ENCODE measurements around the gene ZDHHC6. TPM values are rescaled to one million over a fixed set of nuclear protein-coding genes. Genes with fewer than 3 reads are reported as not detected.
"Not testable (repeated sequence)": the region's sequence is repeated elsewhere in the genome, so short reads cannot be mapped to it uniquely, and the experiment has no call there.

Gene ZDHHC6
- total RNA-seq, 3 donors from 2014 or later = 33.4 to 43.6 (median 42.7) TPM

- H3K9me3 ChIP-seq = no peaks in the 10 kb centered on the region
- H3K4me1 ChIP-seq (ENCODE audit: low read depth) = no peaks in the 10 kb centered on the region
These were observed 20.1 kb upstream of the ZDHHC6 start for GRCh38 chr10:112466802-112467201.

GRCh38 chr10:112465299-112465883 is 18.7 kb upstream of the ZDHHC6 start:
- Histone ChIP-seq H3K4me1 (ENCODE audit: low read depth) (no peaks in the 10 kb centered on the region), H3K4me3 (no peak overlapping the region), H3K36me3 (ENCODE audit: low read depth) (peaks cover 9% of the 10 kb centered on the region), H3K9me3 (no peaks in the 10 kb centered on the region)
- DNase-seq (no peak), ATAC-seq (no peak)
- intact Hi-C loops (cut with DNase I, micrococcal nuclease) = no loop called here
- no peak for TF ChIP-seq CTCF (IDR thresholded peaks at IDR 0.05)

More at GRCh38 chr10:112466802-112467201, 20.1 kb upstream of the ZDHHC6 start:
- Histone ChIP-seq H3K4me3 (no peak overlapping the region), H3K36me3 (ENCODE audit: low read depth) (peaks cover 9% of the 10 kb centered on the region)
- no peak for TF ChIP-seq CTCF (IDR thresholded peaks at IDR 0.05)
- ATAC-seq = no peak
- DNase-seq = no peak
- intact Hi-C loops (cut with DNase I, micrococcal nuclease) = no loop called here

GRCh38 chr10:112464074-112464473 is 17.4 kb upstream of the ZDHHC6 start:
- DNase-seq; H3K9me3 ChIP-seq; intact Hi-C loops (cut with DNase I, micrococcal nuclease); ATAC-seq; H3K4me1 ChIP-seq (ENCODE audit: low read depth); H3K4me3 ChIP-seq; H3K36me3 ChIP-seq (ENCODE audit: low read depth): not testable (repeated sequence)

- TF ChIP-seq CTCF (IDR thresholded peaks at IDR 0.05) = no peak
- no peak overlapping the region for H3K4me3 ChIP-seq
- no peak for ATAC-seq
- H3K36me3 ChIP-seq (ENCODE audit: low read depth) = peaks cover 9% of the 10 kb centered on the region
- H3K9me3 ChIP-seq = no peaks in the 10 kb centered on the region
- DNase-seq = no peak
- intact Hi-C loops (cut with DNase I, micrococcal nuclease) = no loop called here
- H3K4me1 ChIP-seq (ENCODE audit: low read depth) = no peaks in the 10 kb centered on the region
These were observed 14.5 kb upstream of the ZDHHC6 start for GRCh38 chr10:112461029-112461887.

- Histone ChIP-seq H3K36me3 (ENCODE audit: low read depth) (peaks cover 6% of the 10 kb centered on the region), H3K9me3 (no peaks in the 10 kb centered on the region), H3K4me1 (ENCODE audit: low read depth) (no peaks in the 10 kb centered on the region), H3K4me3 (no peak overlapping the region)
- no peak for TF ChIP-seq CTCF (IDR thresholded peaks at IDR 0.05)
- intact Hi-C loops (cut with DNase I, micrococcal nuclease) = no loop called here
- DNase-seq (no peak), ATAC-seq (no peak)
These were observed 13.7 kb upstream of the ZDHHC6 start for GRCh38 chr10:112460366-112460765.

GRCh38 chr10:112456533-112456932 is 9.8 kb upstream of the ZDHHC6 start:
- Histone ChIP-seq H3K4me1 (ENCODE audit: low read depth) (no peaks in the 10 kb centered on the region), H3K4me3 (no peak overlapping the region), H3K36me3 (ENCODE audit: low read depth) (no peaks in the 10 kb centered on the region), H3K9me3 (no peaks in the 10 kb centered on the region)
- intact Hi-C loops (cut with DNase I, micrococcal nuclease) = no loop called here
- DNase-seq (no peak), ATAC-seq (no peak)
- TF ChIP-seq CTCF (IDR thresholded peaks at IDR 0.05) = no peak
